ENCODE data around the gene SPR.

The SPR gene

DNA sequence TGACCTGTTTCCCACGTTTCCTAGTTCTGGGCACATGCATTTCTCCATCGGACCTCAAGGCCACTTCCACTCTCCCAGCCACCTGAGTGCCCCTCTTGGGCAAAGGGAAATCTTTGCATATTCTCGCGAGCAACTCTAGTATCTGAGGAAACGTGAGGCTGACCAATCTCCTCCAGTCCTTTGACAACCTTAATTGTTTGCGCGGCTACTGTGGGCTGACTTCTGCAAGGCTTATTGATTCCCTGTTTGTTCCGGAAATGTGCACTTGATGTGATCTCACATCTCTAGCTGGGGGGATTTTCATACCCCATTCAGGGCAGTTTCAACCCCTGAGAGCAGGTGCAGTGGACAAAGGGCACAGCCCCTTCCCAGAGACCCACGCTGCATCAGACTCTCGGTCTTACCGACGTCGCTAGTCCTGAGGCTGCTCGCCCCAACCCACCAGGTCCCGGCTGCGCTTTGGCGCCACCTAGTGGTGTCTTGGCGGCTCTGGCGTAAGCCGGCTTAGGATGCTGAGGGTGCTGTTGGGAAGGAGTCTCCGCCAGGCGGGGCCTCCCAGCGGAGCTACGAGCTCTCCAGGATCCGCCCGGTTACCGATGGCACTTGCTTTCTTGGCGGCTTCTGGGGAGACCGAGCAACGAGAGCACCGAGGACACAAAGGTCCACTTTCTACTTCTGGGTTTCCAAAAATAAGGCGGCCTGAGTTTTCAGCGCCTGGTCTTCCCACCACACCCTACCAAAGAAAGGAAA lies 24.8 kb upstream of the SPR start:
- peaks cover 3% of the 10 kb centered on the region for H3K27me3 ChIP-seq (replicated peaks)
- DNase-seq, result peak; percentile 71
- H3K4me3 ChIP-seq (ENCODE audit: low read depth, low read length), result no peak overlapping the region
- H3K27ac ChIP-seq, result no peak overlapping the region
- in situ Hi-C loops (cut with HindIII; ENCODE audit: low pct_ligation_motif_present, low sequenced_read_pairs), result no loop called here
- TF ChIP-seq, protein P1, sequence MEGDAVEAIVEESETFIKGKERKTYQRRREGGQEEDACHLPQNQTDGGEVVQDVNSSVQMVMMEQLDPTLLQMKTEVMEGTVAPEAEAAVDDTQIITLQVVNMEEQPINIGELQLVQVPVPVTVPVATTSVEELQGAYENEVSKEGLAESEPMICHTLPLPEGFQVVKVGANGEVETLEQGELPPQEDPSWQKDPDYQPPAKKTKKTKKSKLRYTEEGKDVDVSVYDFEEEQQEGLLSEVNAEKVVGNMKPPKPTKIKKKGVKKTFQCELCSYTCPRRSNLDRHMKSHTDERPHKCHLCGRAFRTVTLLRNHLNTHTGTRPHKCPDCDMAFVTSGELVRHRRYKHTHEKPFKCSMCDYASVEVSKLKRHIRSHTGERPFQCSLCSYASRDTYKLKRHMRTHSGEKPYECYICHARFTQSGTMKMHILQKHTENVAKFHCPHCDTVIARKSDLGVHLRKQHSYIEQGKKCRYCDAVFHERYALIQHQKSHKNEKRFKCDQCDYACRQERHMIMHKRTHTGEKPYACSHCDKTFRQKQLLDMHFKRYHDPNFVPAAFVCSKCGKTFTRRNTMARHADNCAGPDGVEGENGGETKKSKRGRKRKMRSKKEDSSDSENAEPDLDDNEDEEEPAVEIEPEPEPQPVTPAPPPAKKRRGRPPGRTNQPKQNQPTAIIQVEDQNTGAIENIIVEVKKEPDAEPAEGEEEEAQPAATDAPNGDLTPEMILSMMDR (IDR thresholded peaks at IDR 0.05; ENCODE audit: low read depth, low read length, missing control alignments), result peak; percentile 99
- H3K36me3 ChIP-seq (replicated peaks), result no peaks in the 10 kb centered on the region

DNA sequence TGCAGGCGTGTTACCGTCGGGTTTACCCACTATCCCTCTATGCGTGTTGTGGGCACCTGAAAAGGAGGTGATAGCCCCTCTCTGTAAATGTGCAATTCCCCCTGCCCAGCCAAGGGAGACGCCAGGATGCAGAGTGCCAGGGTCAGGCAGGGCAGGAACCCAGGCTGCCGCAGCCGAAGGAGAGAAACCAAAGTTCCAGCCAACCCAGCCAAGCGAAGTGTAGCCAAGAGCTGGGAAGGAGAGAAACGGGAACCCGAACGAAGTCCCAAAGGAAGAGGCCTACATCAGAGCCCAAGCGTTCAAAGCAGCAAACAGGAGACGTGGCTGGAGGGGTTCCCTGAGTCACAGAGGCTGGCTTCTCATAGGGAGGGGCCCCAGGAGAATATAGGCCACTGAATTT lies 24.2 kb upstream of the SPR start:
- TF ChIP-seq, protein P1 (IDR thresholded peaks at IDR 0.05; ENCODE audit: low read depth, low read length, missing control alignments), result no peak
- in situ Hi-C loops (cut with HindIII; ENCODE audit: low pct_ligation_motif_present, low sequenced_read_pairs), result no loop called here
- Histone ChIP-seq H3K36me3 (replicated peaks) (no peaks in the 10 kb centered on the region), H3K4me3 (ENCODE audit: low read depth, low read length) (no peak overlapping the region), H3K27me3 (replicated peaks) (peaks cover 3% of the 10 kb centered on the region), H3K27ac (no peak overlapping the region)
- DNase-seq, result no peak

DNA sequence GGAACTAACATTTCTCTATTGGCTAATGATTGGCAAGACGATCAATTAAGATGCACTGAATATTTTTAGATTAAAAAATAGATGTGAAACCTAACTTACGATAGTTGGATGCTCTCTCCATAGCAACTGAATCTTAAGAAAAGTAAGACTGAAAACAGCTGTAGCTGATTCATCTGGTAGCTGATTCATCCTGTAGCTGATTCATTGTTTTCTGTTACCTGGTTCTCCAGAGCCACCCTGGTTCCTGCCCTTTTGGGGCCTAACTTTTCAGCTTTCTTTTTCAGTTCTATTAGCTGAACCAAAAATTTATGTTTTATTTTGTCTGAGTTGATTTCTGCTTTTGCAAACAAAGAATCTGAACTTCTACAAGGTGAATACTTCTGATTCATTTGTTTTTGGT lies 22.7 kb upstream of the SPR start:
- no peak overlapping the region for H3K27ac ChIP-seq
- no peaks in the 10 kb centered on the region for H3K36me3 ChIP-seq (replicated peaks)
- in situ Hi-C loops (cut with HindIII; ENCODE audit: low pct_ligation_motif_present, low sequenced_read_pairs), result no loop called here
- TF ChIP-seq, protein P1 (IDR thresholded peaks at IDR 0.05; ENCODE audit: low read depth, low read length, missing control alignments), result no peak
- no peak overlapping the region for H3K4me3 ChIP-seq (ENCODE audit: low read depth, low read length)
- DNase-seq, result peak; percentile 45
- peaks cover 3% of the 10 kb centered on the region for H3K27me3 ChIP-seq (replicated peaks)

DNA sequence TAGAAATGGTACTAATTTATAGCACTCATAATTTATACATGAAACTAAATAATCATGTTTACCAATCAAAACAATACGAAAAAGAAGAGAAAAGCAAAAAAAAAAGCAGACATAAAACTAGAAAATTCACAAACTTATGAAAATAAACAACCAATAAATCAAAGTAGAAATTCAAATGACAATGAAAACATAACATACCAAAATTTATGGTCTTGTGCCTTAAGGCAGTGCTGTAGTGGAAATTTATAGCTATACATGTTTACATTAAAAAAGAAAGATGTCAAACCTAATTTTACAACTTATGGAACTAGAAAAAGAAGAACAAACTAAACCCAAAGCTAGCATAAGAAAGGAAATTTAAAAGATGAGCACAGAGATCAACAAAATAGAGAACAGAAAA lies 16.1 kb upstream of the SPR start:
- TF ChIP-seq, protein P1 (IDR thresholded peaks at IDR 0.05; ENCODE audit: low read depth, low read length, missing control alignments), result no peak
- DNase-seq, result no peak
- no peaks in the 10 kb centered on the region for H3K36me3 ChIP-seq (replicated peaks)
- no peaks in the 10 kb centered on the region for H3K27me3 ChIP-seq (replicated peaks)
- H3K27ac ChIP-seq, result no peak overlapping the region
- in situ Hi-C loops (cut with HindIII; ENCODE audit: low pct_ligation_motif_present, low sequenced_read_pairs), result no loop called here
- H3K4me3 ChIP-seq (ENCODE audit: low read depth, low read length), result no peak overlapping the region

DNA sequence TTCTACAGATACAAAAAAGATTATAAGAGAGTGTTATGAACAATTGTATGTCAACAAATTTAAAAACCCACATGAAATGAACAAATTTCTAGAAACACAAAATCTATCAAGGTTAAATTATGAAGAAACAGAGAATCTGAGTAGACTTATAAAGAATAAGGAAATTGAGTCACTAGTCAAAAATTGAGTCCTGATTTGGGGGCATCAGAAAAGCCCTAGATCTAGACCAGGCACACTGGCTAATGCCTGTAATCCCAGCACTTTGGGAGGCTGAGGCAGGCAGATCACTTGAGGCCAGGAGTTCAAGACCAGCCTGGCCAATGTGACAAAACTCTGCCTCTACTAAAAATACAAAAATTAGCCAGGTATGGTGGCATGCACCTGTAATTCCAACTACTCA lies 15.3 kb upstream of the SPR start:
- DNase-seq, result no peak
- in situ Hi-C loops (cut with HindIII; ENCODE audit: low pct_ligation_motif_present, low sequenced_read_pairs), result no loop called here
- TF ChIP-seq, protein P1 (IDR thresholded peaks at IDR 0.05; ENCODE audit: low read depth, low read length, missing control alignments), result no peak
- peaks cover 1% of the 10 kb centered on the region for H3K27me3 ChIP-seq (replicated peaks)
- H3K4me3 ChIP-seq (ENCODE audit: low read depth, low read length), result no peak overlapping the region
- no peaks in the 10 kb centered on the region for H3K36me3 ChIP-seq (replicated peaks)
- no peak overlapping the region for H3K27ac ChIP-seq

Measured in brain microvascular endothelial cell (primary cell).